ENCODE results near the gene AKAP14. TPM values are rescaled to one million over a fixed set of nuclear protein-coding genes. Genes with fewer than 3 reads are reported as not detected.
"Not testable (repeated sequence)": the region's sequence is repeated elsewhere in the genome, so short reads cannot be mapped to it uniquely, and the experiment has no call there.

Gene AKAP14
- not detected for polyA plus RNA-seq (2013, experiment 1 of 2; ENCODE audit: insufficient read length)
- not detected for polyA plus RNA-seq (2013, experiment 2 of 2; ENCODE audit: insufficient read length)

DNA sequence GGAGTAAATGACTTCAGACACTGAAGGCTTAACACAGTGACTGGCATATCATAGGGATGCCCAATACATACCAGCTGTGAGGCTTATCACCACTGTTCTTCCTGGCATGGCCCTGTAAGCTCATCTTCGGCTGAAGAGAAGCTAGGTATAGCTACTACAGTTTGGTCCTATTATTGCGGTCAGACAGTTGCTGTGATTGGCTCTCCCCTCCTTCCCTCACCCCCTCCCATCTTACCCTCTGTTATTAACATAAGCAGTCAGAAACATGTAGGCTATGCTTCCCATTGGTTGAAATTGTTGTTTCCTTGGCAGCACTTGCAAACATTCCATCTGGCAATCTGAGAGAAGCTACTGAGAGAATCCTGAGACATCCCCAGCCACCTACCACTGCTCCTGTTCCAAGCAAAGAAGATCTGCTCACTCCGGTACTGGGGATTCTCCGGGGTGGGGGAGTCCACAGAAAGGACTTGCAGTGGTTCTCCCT, at the start of gene AKAP14:
AKAP14 (plus strand) TSS at position 51 of the 484 bp plus-strand sequence. CDS start 7,331 bp downstream, outside the sequence.
- DNase-seq: no peak

DNA sequence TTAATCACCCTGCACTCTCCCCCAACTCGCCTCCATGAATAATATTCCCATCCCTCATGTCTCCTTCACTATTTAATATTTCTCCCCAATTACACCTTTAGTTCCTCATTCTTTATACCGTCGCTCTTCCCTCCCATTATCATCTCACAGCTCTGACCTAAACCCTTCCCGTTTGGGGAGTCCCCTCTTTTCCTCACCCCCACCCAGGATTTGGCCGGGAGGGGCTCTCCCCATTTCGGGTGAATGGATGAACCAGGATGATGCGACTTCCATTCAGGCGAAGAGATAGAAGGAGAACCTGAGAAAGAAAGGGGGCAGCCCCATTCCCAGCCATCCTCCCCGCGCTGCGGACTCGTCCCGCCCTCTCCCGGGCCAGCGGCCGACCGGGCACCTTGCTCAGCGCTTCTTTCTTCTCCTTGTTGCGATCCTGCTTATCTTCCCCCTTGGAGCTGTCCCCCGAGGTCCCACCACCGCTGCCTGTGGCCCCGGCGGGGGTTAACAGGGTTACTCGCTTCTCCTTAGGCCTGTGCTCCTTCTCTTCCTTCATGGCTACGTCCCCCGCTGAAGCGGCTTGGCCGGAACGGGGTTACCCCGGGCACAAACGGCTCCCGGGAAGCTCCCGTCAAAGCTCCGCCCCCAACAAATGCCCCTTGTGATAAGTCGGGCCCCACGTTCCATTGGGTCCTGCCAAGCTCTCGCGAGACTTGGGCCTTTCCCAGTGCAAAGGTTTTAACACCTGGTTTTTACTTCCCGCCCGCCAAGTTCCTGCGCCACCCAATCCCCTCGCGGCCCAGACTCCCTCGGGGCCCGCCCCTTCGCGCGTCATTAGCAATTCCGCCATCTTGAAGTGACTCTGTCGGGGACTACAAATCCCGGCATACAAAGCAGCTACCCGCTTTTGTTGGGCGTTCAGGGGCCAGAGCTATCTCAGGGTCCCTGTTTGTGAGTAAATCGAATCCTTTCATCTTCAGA, 43.0 kb upstream of the AKAP14 start, which contains the start of gene UPF3B:
UPF3B (minus strand) TSS at position 582 of the 972 bp plus-strand sequence; CDS start at position 547, 35 bp downstream.
- DNase-seq: peak; percentile 98

- peak; percentile 0 for DNase-seq
These were observed 42.2 kb upstream of the AKAP14 start for GRCh38 chrX:119853444-119853843.

GRCh38 chrX:119870626-119871131, 25.0 kb upstream of the AKAP14 start:
- DNase-seq: peak; percentile 69

DNA sequence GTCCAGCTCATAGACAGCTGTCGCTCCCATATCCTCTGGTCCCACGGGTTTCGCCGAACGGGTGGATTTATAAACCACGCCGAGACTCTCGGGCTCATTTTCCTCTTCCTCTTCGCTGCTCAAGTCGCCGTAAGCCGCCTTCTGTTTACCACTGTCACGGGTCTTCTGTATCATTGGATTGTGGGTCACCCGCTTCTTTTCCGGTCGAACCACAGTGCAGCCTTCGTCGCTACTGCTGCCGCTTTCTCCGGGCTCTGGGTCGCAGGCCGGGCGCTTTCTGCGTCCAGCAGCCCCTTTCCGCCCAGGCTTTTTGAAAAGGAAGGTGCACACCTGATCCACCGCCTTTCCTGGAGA, 24.5 kb upstream of the AKAP14 start:
- DNase-seq: no peak

DNA sequence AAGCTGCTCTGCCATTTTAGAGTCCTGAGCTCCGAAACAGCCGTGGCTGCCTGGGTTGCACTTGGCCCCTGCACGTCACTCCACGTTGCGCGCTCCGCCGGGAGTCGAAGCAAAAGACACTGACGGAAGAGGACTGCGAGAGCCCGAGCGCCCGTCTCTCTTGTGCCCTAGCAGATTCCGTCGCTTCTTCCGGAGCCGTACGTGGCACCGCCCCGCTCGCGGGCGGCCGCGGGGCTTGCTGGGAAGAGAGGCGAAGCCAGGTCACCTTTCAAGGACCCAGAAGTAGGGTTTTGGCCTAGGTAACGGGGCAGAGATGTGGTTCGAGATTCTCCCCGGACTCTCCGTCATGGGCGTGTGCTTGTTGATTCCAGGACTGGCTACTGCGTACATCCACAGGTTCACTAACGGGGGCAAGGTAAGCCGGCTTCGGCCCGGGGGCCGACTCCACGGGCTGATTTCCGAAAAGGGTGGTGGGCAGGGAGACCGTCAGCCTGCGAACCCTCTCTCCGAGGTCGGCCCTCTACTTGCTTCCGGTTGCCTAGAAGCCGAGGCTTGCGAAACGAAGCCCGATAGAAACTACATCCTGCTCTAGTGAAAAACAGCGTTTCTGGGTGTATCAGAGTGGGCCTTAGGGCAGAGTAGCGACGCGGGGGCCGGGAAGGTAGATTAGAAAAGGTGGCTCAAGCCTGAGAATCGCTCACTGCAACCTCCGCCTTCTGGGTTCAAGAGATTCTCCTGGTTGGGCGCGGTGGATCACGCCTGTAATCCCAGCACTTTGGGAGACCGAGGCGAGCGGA, 23.9 kb upstream of the AKAP14 start, which contains the start of the genes NDUFA1 and RNF113A:
NDUFA1 (plus strand) TSS at position 234 of the 797 bp plus-strand sequence; CDS start at position 314, 80 bp downstream.
RNF113A (minus strand) TSS at position 135 of the 797 bp plus-strand sequence; CDS start at position 15, 120 bp downstream.
- DNase-seq: peak; percentile 86

DNA sequence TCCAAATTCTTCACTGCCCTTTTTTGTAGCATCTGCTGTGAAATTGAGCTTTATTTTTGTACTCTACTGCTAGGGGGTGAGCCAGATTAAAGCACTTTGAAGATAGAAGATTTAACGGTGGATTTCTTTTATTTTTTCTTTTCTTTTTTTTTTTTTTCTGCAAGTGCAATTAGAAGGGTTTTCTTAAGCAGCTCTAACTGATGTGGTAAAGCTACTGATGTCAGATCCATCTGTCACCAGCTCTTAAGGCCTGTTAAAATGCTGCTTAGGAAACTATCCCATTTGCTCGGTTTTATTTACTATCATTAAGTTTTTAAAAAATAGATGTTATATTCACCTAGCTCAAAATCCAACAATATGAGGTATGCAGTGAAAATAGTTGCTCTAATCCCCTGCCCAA, 17.0 kb upstream of the AKAP14 start:
- DNase-seq: no peak

- no peak for DNase-seq
These were observed 15.6 kb upstream of the AKAP14 start for GRCh38 chrX:119880076-119880475.

DNA sequence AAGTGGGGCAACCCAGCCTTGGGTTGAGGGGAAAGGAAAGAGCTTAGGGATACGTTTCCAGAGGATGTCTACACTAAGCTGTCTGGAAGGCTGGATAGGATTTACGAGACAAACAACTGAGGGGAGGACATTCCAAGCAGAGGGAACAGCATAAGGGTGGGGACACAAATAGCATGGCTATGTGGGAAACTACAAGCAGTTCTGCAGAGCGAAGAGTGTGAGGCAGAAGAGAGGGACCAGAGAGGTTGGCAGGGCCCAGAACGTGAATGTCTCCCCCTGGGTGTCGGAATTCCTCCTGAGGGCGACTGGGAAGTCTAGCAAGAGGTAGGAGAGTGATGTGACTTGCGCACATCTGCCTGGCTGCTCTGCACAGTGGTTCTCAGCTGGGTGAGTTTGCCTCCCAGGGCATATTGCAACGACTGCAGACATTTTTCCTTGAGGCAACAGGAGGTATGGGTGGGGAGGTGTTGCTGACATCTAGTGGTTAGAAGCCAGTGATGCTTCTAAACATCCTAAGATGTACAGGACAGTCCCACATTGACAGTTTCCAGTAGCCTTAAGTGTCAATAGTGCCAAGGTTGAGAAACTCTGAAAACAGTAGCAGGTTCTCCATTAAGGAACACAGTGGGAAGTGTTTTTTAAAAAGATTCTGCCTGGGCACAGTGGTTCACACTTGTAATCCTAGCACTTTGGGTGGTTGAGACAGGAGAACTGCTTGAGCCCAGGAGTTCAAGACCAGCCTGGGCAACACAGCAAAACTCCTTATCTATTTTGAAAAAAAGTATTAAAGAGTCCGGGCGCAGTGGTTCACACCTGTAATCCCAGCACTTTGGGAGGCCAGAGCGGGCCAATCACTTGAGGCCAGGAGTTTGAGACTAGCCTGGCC, 14.9 kb upstream of the AKAP14 start:
- DNase-seq: peak; percentile 51

DNA sequence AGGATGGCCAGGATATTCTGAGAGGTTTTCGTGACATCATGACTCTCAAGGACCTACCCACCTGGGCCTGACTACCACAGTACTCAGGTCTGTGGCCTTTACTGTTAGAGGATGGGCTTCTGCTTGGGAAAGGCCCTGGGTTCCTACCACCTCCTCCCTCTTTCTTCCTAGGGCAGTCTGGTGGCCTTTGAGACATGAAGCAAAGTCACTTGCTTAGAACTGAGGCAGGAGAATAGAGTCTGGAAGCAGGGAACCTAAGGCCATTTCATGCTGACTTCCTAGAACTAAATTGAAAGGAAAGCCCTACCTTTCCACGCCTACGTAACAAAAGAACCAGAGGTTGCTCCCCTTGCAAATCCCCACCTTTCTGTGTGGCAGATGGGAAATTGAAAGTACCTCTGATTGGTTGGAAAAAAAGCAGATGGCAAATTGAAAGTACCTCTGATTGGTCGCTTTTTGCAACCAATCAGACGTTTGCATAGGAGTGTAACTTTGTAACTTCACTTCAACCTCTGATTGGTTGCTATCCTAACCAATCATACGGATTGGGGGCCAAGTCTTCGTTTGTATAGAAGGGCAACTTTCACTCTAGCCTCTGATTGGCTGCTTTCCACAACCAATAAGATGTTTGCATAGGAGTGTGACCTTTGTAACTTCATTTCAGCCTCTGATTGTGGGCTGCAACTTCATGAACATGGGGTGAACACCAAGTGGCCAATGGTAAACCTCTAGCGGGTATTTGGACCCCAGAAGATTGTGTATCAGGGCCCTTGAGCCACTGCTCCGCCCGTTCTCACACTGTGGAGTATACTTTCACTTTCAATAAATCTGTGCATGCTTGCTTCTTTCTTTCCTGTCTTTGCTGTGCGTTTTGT, 9.9 kb upstream of the AKAP14 start:
- DNase-seq: peak; percentile 13

DNA sequence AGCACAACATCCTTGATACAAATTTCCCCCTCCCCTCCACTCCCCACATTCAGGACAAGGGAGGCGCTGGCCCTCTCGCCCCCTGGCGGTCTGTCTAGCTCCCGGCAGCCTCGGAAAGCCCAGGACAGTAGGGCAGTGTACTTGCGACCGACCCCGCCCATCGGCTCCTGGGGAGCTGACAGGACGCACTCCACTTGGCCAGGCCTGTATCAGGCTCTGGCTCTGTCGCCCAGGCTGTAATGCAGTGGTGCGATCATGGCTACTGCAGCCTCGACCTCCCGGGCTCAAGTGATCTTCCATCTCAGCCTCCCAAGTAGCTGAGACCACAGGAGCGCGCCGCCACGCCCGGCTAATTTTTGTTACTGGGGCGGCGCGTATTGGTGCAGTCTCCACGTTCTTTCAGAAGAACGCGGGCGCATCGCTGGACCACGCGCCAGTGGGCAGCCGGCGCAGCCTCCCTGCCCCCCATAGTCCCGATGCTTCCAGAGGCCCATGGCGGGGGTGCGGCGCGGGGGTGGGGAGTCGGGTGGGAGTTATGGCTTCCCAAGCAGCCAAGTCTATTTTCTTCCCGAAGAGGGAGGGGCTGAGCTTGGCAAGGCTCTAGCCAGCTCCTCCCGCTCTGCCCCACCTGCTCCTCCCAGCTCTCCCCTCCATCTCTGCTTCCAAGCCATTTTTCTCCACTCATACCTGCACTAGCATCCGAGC, 7.8 kb upstream of the AKAP14 start:
- peak; percentile 57 for DNase-seq

DNA sequence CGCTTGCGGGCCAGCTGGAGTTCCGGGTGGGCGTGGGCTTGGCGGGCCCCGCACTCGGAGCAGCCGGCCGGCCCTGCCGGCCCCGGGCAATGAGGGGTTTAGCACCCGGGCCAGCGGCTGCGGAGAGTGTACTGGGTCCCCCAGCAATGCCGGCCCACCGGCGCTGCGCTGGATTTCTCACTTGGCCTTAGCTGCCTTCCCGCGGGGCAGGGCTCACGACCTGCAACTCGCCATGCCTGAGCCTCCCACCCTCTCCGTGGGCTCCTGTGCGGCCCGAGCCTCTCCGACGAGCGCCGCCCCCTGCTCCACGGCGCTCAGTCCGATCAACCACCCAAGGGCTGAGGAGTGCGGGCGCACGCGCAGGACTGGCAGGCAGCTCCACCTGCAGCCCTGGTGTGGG, 5.1 kb upstream of the AKAP14 start:
- DNase-seq: not testable (repeated sequence)

GRCh38 chrX:119891961-119892692, 3.6 kb upstream of the AKAP14 start:
- DNase-seq: not testable (repeated sequence)

DNA sequence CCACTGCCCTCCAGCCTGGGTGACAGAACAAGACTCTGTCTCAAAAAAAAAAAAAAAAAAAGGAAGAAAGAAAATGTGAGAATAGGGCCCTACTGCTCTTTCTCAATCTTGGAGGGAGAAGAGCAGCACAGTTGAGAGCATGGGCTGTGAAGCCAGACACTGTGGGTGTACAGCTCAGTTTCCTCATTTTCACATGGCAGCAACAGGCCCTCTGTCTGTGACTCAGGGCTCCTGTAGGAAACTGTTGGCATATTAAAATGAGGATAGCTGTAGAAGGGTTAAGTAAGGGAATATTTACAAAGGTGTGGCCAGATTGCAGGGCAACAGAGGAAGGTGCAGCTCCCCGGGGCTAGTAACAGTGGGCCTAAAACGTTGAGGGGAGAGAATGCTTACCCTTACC, 3.4 kb downstream of the AKAP14 start:
- DNase-seq: no peak

DNA sequence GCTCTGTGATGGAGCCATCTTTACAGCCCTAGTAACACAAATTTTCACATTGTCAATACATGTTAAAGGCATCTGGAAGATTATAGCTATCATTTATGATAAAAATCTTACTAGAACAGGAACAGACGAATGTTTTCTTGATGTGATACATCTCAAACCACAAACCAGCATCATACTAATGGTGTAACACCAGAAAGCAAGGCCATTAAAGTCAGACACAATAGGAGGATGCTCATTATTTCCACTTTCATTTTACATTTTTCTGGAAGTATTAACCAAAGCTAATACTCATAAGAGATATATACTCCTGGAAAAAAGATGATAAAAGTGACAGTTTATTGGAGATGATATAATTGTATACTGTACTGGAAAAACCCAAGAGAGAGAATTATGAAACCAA, 5.3 kb downstream of the AKAP14 start:
- DNase-seq: no peak

- no peak for DNase-seq
These were observed 20.6 kb downstream of the AKAP14 start for GRCh38 chrX:119916310-119916709.

- DNase-seq: no peak
These were observed 22.2 kb downstream of the AKAP14 start for GRCh38 chrX:119917877-119918276.

- no peak for DNase-seq
These were observed 24.3 kb downstream of the AKAP14 start for GRCh38 chrX:119919835-119920585.

Measured in fibroblast of skin of back (primary cell).